Measurements from ENCODE around the gene MAD1L1.
"Not testable (repeated sequence)": the region's sequence is repeated elsewhere in the genome, so short reads cannot be mapped to it uniquely, and the experiment has no call there.

DNA sequence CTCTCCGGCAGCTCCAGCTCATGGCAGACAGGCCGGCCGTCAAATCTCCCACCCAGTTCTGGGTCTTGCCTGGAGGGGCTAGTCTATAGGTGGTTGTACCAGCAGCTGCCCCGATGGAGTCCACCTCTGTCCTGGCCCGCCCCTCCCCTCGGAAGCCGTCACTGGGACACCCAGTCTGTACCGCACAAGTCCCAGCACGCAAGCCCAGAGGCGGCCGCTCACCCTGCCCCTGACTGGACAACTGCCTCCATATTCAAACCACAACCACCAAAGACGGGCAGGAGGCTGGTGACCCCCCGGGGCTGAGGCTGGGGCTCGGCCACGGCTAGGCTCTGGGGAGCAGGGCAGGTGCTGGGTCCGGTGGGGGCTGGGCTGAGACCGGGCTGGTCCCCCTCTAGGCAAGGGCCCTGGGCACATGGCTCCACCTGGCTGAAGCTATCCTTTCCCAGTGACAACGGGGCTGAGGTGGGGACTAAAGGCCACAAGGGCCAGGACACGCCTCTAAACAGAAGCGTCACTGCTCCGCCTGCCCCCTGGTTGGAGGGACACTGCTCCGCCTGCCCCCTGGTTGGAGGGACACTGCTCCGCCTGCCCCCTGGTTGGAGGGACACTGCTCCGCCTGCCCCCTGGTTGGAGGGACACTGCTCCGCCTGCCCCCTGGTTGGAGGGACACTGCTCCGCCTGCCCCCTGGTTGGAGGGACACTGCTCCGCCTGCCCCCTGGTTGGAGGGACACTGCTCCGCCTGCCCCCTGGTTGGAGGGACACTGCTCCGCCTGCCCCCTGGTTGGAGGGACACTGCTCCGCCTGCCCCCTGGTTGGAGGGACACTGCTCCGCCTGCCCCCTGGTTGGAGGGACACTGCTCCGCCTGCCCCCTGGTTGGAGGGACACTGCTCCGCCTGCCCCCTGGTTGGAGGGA, 371.6 kb downstream of the MAD1L1 start:
- TF ChIP-seq, protein P1, sequence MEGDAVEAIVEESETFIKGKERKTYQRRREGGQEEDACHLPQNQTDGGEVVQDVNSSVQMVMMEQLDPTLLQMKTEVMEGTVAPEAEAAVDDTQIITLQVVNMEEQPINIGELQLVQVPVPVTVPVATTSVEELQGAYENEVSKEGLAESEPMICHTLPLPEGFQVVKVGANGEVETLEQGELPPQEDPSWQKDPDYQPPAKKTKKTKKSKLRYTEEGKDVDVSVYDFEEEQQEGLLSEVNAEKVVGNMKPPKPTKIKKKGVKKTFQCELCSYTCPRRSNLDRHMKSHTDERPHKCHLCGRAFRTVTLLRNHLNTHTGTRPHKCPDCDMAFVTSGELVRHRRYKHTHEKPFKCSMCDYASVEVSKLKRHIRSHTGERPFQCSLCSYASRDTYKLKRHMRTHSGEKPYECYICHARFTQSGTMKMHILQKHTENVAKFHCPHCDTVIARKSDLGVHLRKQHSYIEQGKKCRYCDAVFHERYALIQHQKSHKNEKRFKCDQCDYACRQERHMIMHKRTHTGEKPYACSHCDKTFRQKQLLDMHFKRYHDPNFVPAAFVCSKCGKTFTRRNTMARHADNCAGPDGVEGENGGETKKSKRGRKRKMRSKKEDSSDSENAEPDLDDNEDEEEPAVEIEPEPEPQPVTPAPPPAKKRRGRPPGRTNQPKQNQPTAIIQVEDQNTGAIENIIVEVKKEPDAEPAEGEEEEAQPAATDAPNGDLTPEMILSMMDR (IDR thresholded peaks at IDR 0.05; ENCODE audit: borderline replicate concordance, extremely low read depth, low read length, poor library complexity, severe bottlenecking): not testable (repeated sequence)
- not testable (repeated sequence) for TF ChIP-seq EZH2 (IDR thresholded peaks at IDR 0.05; ENCODE audit: borderline replicate concordance, low read depth, low read length, severe bottlenecking)

Measured in DND-41 (cell line).